ENCODE data around the gene CALCOCO2. TPM values are rescaled to one million over a fixed set of nuclear protein-coding genes. Genes with fewer than 3 reads are reported as not detected.
"Not testable (repeated sequence)": the region's sequence is repeated elsewhere in the genome, so short reads cannot be mapped to it uniquely, and the experiment has no call there.

Gene CALCOCO2
- total RNA-seq, result 22.4 TPM
- polyA plus RNA-seq (ENCODE audit: insufficient read depth in 1 of 8, insufficient read length in 8 of 8, low replicate concordance in 1 of 8), result 10 to 100 TPM; 40.8 to 49.1 (median 44.9) TPM
- long read RNA-seq, donor 1, transcript CALCOCO2-201 (13 exons, 3,682 nt), result major isoform, 5 of 5 reads
- long read RNA-seq, donor 1, partial matches to known transcripts, result 0 of 5 reads
- long read RNA-seq, donor 1, other reads (novel, unspliced or antisense), result 0 of 5 reads
- long read RNA-seq, donor 2, result 0 reads
- long read RNA-seq, donor 3, transcript CALCOCO2-201 (13 exons, 3,682 nt), result major isoform, 9 of 11 reads
- long read RNA-seq, donor 3, partial matches to known transcripts, result 0 of 11 reads
- long read RNA-seq, donor 3, other reads (novel, unspliced or antisense), result 0 of 11 reads
- long read RNA-seq, donor 4, partial matches to known transcripts, result 0 of 2 reads
- long read RNA-seq, donor 4, other reads (novel, unspliced or antisense), result 0 of 2 reads
- long read RNA-seq, donor 5, transcript CALCOCO2-201 (13 exons, 3,682 nt), result major isoform, 11 of 19 reads
- long read RNA-seq, donor 5, partial matches to known transcripts, result 0 of 19 reads
- long read RNA-seq, donor 5, other reads (novel, unspliced or antisense), result 0 of 19 reads
- long read RNA-seq, donor 6, transcript CALCOCO2-201 (13 exons, 3,682 nt), result major isoform, 11 of 15 reads
- long read RNA-seq, donor 6, partial matches to known transcripts, result 0 of 15 reads
- long read RNA-seq, donor 6, other reads (novel, unspliced or antisense), result 0 of 15 reads
- long read RNA-seq, donor 7, partial matches to known transcripts, result 0 of 5 reads
- long read RNA-seq, donor 7, other reads (novel, unspliced or antisense), result 0 of 5 reads
- long read RNA-seq, donor 8, transcript CALCOCO2-201 (13 exons, 3,682 nt), result major isoform, 11 of 26 reads
- long read RNA-seq, donor 8, partial matches to known transcripts, result 12 of 26 reads
- long read RNA-seq, donor 8, other reads (novel, unspliced or antisense), result 0 of 26 reads
- long read RNA-seq, donor 9, transcript CALCOCO2-201 (13 exons, 3,682 nt), result major isoform, 6 of 14 reads
- long read RNA-seq, donor 9, partial matches to known transcripts, result 5 of 14 reads
- long read RNA-seq, donor 9, other reads (novel, unspliced or antisense), result 0 of 14 reads
- long read RNA-seq, donor 10, transcript CALCOCO2-201 (13 exons, 3,682 nt), result major isoform, 6 of 15 reads
- long read RNA-seq, donor 10, partial matches to known transcripts, result 7 of 15 reads
- long read RNA-seq, donor 10, other reads (novel, unspliced or antisense), result 0 of 15 reads
- long read RNA-seq, donor 11, transcript CALCOCO2-201 (13 exons, 3,682 nt), result major isoform, 5 of 10 reads
- long read RNA-seq, donor 11, partial matches to known transcripts, result 0 of 10 reads
- long read RNA-seq, donor 11, other reads (novel, unspliced or antisense), result 0 of 10 reads

DNA sequence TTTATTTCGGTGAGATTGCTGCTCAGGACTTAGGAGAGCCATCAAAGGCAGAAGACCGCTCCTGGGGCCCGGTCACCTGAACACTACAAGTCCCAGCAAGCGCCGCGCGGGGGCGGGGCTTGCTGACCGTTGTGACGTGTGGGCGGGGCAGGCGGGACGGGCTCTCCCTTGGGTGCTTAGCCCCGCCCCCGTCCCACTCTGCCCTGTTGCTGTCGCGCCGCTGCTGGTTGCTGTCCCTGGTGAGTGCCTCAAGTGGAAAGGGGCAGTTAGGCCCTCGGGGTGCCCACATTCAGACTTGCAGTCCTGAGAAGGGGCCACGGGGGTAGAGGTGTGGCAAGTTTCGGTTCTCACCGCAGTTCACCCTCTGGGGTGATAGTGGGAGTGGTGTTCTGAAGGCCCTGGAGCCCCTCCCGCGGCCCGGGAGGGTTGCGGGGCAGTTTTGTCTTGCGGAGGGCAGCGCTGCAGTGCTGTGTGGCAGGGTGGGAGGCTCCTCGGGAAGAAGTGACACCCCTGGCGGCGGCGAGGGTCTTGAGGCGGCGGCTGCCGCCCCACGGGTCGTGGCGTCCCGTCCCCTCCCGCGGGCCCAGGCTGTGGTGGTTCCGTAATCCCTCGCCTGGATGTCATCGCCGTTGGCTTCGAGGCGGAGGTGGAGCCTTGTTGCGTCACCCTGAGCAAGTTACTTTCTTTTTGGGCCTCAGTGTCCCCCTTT lies at the start of gene CALCOCO2:
TSS of gene CALCOCO2 (plus strand) at position 196 of the 709 bp plus-strand sequence. CDS start 10,673 bp downstream, outside the sequence.
- peak; percentile 96 for DNase-seq
- Histone ChIP-seq H3K27me3 (ENCODE audit: control insufficient read depth, insufficient read depth, low read length) (no peaks in the 10 kb centered on the region), H3K9me3 (replicated peaks; ENCODE audit: control insufficient read depth, low read depth, low read length) (no peaks in the 10 kb centered on the region), H3K27ac (ENCODE audit: low read length) (peak within 1 kb of the TSS; percentile 93), H3K4me1 (ENCODE audit: control insufficient read depth, insufficient read depth, low read length) (peaks cover 3% of the 10 kb centered on the region), H3K4me3 (ENCODE audit: low read length) (peak within 1 kb of the TSS; percentile 78), H3K36me3 (ENCODE audit: control insufficient read depth, insufficient read depth, low read length) (no peaks in the 10 kb centered on the region)
- WGBS (ENCODE audit: insufficient coverage), result 1% methylated on average over 48 of the region's 48 CpGs

DNA sequence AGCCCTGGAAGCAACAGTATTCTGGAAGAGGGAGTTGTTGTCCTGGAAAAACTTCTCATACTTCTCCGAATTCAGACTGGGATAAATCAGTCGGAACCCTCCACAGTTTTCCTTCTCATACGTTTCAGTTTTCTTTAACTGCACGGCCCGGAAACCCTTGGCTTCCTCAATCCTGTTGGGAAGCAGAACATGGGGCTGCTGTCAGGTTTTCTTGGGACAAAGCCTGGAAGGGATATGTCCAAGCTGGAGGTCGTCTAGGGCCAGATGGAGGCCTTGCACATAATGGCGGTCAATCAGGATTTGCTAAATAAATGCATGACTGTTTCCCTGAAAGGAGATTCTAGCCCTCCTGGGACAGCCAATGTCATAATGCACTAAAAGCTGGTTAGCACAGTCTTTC lies 43.0 kb upstream of the CALCOCO2 start:
- H3K36me3 ChIP-seq (ENCODE audit: control insufficient read depth, insufficient read depth, low read length), result no peaks in the 10 kb centered on the region
- H3K27ac ChIP-seq (ENCODE audit: low read length), result no peak overlapping the region
- no peaks in the 10 kb centered on the region for H3K4me1 ChIP-seq (ENCODE audit: control insufficient read depth, insufficient read depth, low read length)
- WGBS (ENCODE audit: insufficient coverage), result 58% methylated on average over 4 of the region's 7 CpGs
- H3K27me3 ChIP-seq (ENCODE audit: control insufficient read depth, insufficient read depth, low read length), result peaks cover 52% of the 10 kb centered on the region
- no peak overlapping the region for H3K4me3 ChIP-seq (ENCODE audit: low read length)
- H3K9me3 ChIP-seq (replicated peaks; ENCODE audit: control insufficient read depth, low read depth, low read length), result no peaks in the 10 kb centered on the region
- peak; percentile 80 for DNase-seq

DNA sequence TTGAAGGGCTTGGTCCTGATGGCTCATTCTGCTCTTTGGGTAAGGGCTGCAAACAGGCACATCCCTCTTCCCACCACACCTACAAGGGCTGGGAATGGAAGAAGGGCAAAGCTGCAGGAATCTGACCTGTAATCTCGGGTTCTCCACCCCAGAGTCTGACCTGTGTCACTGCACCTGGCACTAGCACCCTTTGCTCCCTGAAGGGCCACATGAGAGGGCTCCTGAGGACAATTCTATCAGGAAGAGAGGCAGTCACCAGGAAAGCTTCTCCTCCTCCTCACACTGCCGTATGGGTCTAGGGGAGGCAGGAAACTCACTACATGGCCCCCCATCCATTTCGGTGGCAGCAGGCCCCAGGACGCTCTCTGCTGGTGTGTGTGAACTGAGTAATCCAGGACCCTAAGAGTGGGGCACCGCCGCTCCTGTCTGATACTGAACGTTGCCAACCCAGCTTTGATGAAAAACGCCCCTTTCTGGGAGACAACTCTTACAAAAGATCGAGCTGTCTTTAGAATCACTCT lies 40.2 kb upstream of the CALCOCO2 start:
- Histone ChIP-seq H3K4me3 (ENCODE audit: low read length) (no peak overlapping the region), H3K27me3 (ENCODE audit: control insufficient read depth, insufficient read depth, low read length) (peaks cover 70% of the 10 kb centered on the region), H3K9me3 (replicated peaks; ENCODE audit: control insufficient read depth, low read depth, low read length) (no peaks in the 10 kb centered on the region), H3K27ac (ENCODE audit: low read length) (no peak overlapping the region), H3K4me1 (ENCODE audit: control insufficient read depth, insufficient read depth, low read length) (no peaks in the 10 kb centered on the region), H3K36me3 (ENCODE audit: control insufficient read depth, insufficient read depth, low read length) (no peaks in the 10 kb centered on the region)
- DNase-seq, result no peak
- WGBS (ENCODE audit: insufficient coverage), result 27% methylated on average over 6 of the region's 9 CpGs

GRCh38 chr17:48791128-48792032 lies 39.5 kb upstream of the CALCOCO2 start:
- no peaks in the 10 kb centered on the region for H3K9me3 ChIP-seq (replicated peaks; ENCODE audit: control insufficient read depth, low read depth, low read length)
- H3K27ac ChIP-seq (ENCODE audit: low read length), result no peak overlapping the region
- no peak overlapping the region for H3K4me3 ChIP-seq (ENCODE audit: low read length)
- peak; percentile 86 for DNase-seq
- WGBS (ENCODE audit: insufficient coverage), result 62% methylated on average over 6 of the region's 14 CpGs
- no peaks in the 10 kb centered on the region for H3K36me3 ChIP-seq (ENCODE audit: control insufficient read depth, insufficient read depth, low read length)
- H3K4me1 ChIP-seq (ENCODE audit: control insufficient read depth, insufficient read depth, low read length), result no peaks in the 10 kb centered on the region
- H3K27me3 ChIP-seq (ENCODE audit: control insufficient read depth, insufficient read depth, low read length), result peaks cover 66% of the 10 kb centered on the region

DNA sequence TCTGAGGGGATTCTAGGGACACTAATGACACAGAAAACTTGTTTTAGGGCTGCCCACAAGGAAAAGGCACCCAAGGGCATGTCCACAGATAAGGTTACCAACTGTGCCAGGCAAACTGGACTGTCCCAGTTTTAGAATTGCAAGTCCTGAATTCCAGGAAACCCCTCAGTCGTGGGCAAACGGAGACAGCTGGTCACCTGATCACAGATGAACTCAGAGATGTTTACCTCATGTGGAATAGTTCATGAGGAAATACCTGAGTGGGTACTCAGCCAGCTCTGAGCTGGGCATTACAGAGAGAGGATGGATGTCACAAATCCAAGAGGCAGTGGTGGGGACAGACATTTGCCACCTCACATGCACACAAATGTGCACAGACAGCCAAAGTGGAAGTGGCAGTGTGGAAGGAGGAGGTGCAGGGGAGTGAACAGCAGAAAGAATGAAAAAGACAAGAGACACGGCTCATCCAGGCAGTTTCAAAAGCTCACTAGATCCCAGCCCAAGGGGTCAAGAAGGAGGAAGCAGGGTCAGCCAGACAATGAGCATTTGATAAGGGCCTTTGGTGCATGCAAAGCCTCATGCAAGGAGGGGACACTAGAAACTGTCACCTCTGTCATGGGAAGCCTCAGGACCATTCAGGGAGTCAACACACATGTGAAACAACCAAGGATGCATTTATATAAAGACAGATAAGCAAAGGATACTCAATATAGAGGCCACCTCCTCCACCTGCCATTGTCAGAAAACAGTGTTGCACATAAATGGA lies 38.6 kb upstream of the CALCOCO2 start:
- Histone ChIP-seq H3K27ac (ENCODE audit: low read length) (no peak overlapping the region), H3K27me3 (ENCODE audit: control insufficient read depth, insufficient read depth, low read length) (peaks cover 66% of the 10 kb centered on the region), H3K4me3 (ENCODE audit: low read length) (no peak overlapping the region), H3K9me3 (replicated peaks; ENCODE audit: control insufficient read depth, low read depth, low read length) (no peaks in the 10 kb centered on the region), H3K36me3 (ENCODE audit: control insufficient read depth, insufficient read depth, low read length) (no peaks in the 10 kb centered on the region), H3K4me1 (ENCODE audit: control insufficient read depth, insufficient read depth, low read length) (no peaks in the 10 kb centered on the region)
- DNase-seq, result no peak
- WGBS (ENCODE audit: insufficient coverage), result 24% methylated on average over 3 of the region's 3 CpGs

DNA sequence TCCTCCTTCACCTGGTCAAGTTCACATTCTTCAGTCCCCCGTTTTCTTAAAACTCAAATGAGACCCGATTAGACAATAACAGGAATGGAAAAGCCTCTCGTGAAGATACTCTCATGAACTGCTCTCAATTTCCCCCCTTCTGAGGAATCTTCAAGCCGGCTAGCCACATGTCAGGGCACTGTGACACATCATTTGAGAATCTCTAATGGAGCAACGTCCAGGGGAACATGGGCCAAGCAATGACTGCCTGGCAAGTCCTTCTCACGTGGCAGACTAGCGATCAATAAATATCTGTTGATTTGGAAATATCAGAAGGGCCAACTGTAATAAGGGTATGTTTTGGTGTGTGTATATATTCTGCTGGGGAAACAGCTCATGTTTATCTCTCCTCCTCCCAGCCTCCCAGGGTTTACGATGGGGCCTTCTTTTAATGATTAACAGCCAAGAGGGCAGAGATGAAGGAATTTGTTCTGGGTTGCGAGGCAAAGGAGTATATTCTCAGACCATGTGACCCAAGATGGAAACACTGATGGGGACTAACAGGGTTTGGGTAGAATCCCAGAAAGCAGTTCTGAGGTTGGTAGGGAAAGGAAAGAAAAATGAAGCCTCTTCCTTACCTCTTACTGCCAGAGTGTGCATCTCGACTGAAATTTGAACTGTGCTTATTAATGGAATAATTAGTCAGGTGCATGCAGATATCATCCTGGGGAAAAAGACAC lies 35.2 kb upstream of the CALCOCO2 start:
- WGBS (ENCODE audit: insufficient coverage), result 43% methylated on average over 7 of the region's 10 CpGs

DNA sequence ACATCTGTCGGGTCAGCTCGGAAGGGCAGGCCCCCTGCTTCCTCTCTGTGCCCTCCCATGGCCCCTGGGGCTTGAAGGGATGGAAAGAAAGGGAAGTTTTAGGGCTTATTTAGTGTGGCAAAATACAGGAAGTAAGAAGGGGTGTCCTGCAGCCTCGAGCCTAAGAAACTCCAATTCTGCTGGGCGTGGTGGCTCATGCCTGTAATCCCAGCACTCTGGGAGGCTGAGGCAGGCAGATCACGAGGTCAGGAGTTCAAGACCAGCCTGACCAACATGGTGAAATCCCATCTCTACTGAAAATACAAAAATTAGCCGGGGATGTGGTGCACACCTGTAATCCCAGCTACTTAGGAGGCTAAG lies 34.7 kb upstream of the CALCOCO2 start:
- H3K27me3 ChIP-seq (ENCODE audit: control insufficient read depth, insufficient read depth, low read length), result peaks cover 51% of the 10 kb centered on the region
- WGBS (ENCODE audit: insufficient coverage), result 24% methylated on average over 4 of the region's 6 CpGs
- not testable (repeated sequence) for H3K9me3 ChIP-seq (replicated peaks; ENCODE audit: control insufficient read depth, low read depth, low read length); H3K27ac ChIP-seq (ENCODE audit: low read length); DNase-seq; H3K4me3 ChIP-seq (ENCODE audit: low read length); H3K4me1 ChIP-seq (ENCODE audit: control insufficient read depth, insufficient read depth, low read length); H3K36me3 ChIP-seq (ENCODE audit: control insufficient read depth, insufficient read depth, low read length)

More for the DNA sequence above, 35.2 kb upstream of the CALCOCO2 start:
- H3K4me3 ChIP-seq (ENCODE audit: low read length), result no peak overlapping the region
- no peak for DNase-seq
- H3K36me3 ChIP-seq (ENCODE audit: control insufficient read depth, insufficient read depth, low read length), result no peaks in the 10 kb centered on the region
- H3K27ac ChIP-seq (ENCODE audit: low read length), result no peak overlapping the region
- H3K4me1 ChIP-seq (ENCODE audit: control insufficient read depth, insufficient read depth, low read length), result peaks cover 2% of the 10 kb centered on the region
- peaks cover 53% of the 10 kb centered on the region for H3K27me3 ChIP-seq (ENCODE audit: control insufficient read depth, insufficient read depth, low read length)
- H3K9me3 ChIP-seq (replicated peaks; ENCODE audit: control insufficient read depth, low read depth, low read length), result no peaks in the 10 kb centered on the region
